HG02610 (cell line): ENCODE data around the gene TOE1.

Source experiments
- ATAC-seq: cut with Tn5 transposase; IDR thresholded peaks from one replicate; pipeline ENCODE4 v1.9.1; 2021; ENCODE audit warnings: mild to moderate bottlenecking, moderate library complexity; ENCODE audit not compliant: unreplicated experiment

Gene TOE1

DNA sequence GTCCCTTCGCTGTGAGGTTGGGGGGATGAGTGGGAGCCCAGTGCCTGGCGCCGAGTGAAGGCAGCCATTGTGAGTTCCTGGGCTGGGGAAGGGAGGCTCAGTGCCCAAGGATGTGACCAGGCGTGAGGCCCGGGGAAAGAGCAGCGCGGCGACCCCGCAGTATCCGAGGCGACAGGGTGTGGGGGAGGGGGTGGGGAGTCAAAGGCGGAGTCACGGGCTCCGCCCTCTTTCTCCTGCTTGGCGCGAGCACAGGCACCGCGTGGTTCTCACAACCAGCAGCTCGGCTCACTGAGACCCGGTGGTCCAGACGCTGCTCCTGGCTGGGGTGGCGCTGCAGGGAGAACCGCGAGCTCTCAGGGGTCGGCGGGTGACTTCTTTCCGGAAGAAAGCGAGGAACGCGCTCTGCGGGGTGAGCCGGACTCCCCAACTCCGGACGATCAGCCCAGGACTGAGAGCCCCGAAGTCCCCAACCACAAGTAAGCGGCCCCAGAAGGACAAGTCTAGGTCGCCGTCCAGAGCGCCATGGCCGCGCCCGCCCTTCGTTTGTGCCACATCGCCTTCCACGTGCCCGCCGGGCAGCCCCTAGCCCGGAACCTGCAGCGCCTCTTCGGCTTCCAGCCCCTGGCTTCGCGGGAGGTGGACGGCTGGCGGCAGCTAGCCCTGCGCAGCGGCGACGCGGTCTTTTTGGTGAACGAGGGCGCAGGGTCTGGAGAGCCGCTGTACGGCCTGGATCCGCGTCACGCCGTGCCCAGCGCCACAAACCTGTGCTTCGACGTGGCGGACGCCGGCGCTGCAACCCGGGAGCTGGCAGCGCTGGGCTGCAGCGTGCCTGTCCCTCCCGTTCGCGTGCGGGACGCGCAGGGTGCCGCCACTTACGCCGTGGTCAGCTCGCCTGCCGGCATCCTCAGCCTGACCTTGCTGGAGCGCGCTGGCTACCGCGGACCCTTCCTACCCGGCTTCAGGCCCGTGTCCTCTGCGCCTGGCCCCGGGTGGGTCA, 13.0 kb upstream of the TOE1 start, which contains the start of gene HPDL:
Gene HPDL (plus strand): TSS at position 269 of the 997 bp plus-strand sequence. CDS start 254 bp downstream, at position 523.
- ATAC-seq = no peak

DNA sequence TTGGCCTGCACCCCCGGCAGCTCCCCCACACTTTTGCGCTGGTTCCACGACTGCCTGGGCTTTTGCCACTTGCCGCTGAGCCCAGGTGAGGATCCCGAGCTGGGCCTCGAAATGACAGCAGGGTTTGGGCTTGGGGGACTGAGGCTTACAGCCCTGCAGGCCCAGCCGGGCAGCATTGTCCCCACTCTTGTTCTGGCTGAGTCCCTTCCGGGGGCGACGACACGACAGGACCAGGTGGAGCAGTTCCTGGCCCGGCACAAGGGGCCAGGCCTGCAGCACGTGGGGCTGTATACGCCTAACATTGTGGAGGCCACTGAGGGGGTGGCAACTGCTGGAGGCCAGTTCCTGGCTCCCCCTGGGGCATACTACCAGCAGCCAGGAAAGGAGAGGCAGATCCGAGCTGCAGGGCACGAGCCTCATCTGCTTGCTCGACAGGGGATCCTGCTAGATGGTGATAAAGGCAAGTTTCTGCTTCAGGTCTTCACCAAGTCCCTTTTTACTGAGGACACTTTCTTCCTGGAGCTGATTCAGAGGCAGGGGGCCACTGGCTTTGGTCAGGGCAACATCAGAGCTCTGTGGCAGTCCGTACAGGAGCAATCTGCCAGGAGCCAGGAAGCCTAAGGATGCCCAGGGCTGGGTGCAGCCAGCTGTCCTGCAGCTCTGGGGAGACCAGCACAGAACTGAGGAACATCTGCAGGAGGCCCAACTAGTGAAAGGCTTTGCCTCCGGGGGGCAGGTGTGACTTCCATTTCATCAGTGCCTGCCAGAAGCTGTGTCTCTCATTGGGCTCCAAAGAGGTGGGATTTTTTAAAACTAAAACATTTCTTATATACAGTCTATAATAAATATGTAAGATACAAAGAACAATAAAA, 12.1 kb upstream of the TOE1 start:
- no peak for ATAC-seq

DNA sequence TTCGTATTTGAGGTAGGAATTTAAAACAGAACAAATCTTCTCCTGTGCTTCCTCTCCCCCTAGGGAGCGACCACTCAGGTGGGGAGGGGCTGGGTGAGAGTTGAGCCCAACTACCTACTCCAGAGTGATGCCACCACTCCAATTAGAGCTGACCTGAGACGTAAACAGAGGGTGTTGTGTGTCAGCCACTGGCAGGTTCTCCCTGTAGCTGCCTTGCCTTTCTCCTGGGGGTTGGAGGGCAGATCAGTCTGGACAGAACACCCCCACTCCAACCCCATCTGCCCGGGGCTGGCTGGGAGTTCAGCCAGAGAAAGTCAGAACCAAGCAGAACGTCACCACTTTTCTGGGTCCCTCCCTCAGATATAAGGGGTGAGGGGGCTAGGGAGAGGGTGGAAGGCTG, 11.3 kb upstream of the TOE1 start:
- no peak for ATAC-seq

DNA sequence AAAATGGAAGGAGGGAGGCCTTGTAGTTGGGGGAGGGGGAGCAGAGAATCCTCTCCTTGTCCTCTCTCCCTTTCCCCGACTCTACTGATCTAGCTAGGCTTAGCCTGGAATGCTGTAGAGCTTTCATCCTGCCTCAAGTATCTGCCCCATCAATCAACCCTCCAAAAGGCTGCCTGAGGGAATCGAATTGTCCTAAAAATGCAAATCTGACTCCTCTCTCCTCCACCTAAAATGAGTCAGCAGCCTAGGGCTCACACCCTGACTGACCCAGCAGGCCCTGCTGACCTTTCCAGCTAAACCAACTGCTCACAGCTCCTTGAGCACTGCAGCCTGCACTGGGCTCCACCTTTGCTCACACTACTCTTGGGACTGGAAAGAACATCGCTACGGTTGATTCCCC, 10.5 kb upstream of the TOE1 start:
- ATAC-seq = no peak

DNA sequence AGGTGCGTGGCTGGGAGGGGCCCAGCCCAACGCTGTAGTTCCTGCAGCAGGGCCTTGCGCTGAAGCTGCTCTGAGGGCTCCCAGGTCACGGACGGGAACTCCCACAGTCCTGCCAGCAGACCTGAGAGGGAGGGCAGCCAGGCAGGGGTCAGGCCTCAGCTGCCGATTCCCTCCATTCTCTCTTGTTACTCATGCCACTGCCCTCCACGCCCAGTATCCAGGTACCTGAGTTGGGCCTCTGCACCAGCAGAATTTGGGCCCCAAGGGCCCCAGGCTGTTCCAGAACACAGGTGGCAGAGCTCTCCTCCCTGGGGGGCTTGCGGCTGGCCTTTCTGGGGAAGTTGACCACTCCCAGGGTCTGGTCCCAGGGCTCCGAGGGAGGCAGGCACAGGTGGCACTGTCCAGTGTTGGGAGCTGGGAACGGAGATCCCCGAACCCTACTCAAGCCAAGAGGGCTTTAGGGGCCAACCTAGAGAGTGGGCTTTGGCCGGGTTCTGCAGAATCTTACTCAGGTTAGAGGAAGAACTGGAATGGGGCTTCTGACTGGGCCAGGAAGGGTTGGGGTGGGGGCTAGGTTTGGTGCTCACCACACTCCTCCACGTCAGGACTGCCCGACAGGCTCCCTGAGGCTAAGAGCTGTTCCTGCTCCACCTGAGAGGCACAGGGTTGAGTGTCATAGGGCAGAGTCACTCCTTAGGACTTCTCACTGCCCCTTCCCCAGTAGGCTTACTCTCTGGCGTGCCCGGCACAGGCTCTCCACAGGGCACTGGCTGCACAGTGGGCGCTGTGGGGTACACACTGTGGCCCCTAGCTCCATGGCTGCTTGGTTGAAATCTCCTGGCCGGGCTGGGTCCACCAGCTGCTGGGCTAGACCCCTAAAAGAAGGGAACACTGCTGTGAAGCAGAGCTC, 8.3 kb upstream of the TOE1 start:
- ATAC-seq = no peak

DNA sequence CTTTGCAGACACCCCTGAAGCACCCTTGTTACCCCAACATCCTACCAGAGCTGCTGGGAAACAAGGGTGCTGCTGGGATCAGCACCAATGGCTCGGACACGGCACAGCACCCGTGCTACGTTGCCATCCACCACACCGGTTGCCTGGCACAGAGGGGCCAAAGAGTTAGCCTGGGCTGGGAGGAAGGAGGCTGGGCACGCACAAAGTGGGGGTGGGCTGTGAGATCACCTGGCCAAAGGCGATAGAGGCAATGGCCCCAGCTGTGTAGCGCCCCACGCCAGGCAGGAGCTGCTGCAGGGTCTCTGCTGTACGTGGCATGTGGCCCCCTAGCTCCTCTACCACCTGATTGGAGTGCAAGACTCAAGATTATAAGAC, 7.6 kb upstream of the TOE1 start:
- ATAC-seq = no peak

DNA sequence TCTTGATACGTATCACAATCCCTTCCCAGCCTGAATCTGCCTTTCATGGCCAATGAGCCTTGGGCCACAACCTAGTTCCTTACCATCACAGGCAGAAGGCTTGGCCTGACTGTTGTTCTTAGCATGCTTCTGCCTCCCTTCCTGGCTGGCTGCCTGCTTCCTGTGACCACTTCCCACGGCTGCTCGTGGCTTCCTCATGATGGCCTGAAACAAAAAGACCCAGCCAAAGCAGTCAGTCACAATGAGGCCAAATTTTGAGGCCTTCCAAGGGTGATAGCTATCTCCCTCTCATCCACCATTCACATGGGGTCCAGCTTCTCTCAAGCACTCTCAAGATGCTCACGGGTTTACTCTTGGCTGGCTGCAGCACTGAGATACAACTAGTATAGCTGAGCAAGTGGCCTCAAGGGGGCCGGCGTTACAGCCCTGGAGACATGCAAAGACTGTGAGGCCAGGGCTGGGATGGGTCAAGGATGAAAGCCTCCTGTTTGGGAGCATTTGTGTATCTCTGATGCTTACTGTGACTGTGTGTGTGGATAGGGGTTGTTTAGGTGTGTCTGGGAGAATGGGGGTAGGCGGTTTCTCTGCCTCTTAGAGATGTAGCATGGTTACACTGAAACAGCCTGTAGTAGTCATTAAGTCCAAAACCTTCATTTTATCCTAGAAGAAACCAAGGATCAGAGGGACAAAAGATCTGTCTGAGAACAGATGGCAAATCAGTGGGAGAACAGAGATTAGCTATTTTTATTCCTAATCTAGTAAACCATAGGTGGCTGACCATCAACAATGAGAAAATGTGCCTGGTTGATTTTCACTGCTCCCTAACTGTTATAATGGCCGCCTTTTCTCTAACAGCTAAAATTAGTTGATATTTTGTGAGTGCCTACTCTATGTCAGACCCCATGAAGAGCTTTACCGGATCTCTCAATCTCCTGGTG, 5.4 kb upstream of the TOE1 start:
- ATAC-seq = no peak

DNA sequence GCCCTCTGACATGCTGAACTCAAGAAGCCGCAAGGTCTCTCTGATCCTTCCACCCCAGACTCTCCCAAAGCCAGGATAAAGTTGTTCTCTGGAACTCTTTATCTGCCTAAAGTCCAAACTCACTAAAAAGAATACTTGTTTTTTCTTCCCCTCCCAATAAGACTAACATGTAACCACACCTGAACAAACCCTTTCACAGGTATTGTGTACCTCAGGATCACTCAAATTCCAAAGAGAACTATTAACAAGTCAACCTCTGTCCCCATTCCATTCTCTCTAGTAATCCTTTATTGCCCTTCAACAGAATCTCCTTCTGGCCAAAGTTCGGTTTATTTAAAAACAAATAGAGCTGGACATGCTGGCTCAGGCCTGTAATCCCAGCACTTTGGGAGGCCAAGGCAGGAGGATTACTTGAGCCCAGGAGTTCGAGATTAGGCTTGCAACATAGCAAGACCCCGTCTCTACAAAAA, 4.1 kb upstream of the TOE1 start:
- no peak for ATAC-seq

DNA sequence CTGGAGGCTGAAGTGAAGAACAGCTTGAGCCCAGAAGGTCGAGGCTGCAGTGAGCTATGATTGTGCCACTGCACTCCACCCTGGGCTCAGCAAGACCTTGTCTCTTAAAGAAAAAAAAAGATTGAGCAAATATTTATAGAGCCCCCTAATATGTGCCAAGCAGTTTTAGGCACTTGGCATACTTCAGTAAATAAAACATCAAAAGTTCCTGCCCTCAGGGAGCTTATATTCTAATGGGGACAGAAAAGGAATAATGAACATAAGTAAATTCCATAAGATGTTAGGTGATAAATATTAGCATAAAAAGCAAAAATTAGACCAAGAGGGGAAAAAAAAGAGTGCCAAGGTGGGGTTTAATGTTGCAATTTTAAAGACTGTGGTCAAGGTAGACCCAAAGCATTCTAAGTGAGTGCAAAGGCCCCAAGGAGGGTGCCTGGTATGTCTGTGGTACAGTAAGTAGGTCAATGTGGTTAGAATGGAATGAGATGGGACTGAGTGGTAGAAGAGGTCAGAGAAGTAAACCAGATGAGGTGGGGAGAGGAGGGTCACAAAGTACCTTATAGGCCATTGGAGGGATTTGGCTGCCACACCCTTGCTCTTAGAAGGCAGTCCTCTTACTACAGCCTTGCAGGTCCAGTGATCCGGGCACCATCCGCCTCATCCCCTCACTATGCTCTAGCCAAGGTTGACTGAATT, 2.2 kb upstream of the TOE1 start:
- ATAC-seq = no peak

DNA sequence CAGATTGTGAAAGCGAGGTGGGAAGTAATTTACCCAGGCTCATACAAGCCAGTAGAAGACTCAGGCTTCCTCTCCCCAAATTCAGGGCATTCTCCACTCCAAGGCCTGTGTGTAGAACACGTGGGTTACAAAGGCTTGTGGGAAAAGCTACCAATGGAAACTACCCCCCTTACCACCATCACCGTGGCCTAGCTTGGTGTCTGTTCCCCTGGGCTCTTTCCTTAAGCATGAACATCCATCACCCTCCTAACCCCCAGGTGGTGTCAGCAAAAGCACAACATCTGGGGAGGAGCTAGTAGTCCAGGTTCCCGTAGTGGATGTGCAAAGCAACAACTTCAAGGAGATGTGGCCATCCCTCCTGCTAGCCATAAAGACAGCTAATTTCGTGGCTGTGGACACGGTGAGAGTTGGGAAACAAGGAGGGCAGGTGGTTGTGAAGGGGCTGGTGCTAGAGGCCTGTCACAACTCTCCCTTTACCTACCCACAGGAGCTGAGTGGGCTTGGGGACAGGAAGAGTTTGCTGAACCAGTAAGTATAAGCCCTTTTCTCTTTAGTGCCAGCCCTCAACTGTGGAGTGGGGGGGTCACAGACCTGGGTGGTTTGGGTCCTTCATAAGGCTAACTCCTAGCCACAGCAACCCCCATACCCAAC, 971 bp downstream of the TOE1 start:
- no peak for ATAC-seq

DNA sequence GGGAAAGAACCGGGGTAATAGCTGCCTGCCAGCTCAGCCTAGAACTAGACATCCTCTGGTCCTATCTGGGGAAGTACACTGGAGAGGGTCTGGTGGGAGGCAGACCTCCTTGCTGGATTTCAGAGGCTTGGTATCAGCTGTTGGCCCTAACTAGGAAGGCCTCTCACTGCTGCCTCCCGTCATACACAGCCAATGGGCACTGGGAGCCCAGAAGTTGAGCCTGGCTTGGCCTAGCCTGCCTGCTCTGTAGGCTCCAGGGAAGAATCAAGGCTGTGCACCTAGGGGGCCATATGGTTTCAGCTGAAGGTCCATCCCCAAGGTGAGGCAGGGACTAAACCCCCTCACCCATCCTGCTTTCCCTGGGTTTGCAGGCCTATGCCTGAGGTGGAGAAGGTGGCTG, 4.5 kb downstream of the TOE1 start:
- ATAC-seq = no peak

DNA sequence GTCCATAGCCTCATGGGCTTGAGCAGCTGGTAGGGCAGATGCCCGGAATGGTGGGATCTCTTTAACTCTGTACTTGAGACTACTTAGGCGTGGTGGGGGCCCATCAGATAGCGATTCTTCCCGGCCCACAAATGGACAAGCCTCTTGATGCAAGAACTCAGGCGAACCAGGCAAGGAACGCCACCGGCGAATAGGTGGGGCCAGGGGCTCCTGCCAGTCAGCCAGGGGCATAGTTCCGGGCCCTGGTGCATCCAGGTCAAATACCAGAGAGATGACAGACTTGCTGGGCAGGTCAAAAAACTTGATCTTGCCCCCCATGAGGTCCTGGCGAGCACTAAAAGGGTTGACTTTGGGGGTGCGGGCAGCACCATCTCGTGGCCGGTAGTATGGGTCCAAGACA, 5.0 kb downstream of the TOE1 start:
- ATAC-seq = no peak

DNA sequence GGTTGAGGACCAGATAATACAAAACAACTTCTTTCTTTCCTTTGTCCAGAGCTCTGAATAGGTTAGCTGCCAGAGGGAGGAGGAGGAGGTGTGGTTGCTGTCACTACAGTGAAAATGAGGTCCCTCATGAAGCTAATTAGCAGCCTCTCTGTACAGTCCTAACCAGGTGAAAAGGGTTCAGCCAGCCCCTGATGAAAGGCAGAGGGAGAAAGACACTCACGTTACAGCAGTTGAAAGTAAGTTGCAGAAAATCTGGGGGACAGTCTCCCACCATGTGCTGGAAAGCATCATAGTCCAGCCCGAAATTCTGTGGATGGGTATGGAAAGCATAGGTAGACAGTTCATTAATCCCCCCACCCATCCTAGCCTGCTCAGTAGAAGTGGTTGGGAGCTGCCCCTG, 6.5 kb downstream of the TOE1 start:
- no peak for ATAC-seq

DNA sequence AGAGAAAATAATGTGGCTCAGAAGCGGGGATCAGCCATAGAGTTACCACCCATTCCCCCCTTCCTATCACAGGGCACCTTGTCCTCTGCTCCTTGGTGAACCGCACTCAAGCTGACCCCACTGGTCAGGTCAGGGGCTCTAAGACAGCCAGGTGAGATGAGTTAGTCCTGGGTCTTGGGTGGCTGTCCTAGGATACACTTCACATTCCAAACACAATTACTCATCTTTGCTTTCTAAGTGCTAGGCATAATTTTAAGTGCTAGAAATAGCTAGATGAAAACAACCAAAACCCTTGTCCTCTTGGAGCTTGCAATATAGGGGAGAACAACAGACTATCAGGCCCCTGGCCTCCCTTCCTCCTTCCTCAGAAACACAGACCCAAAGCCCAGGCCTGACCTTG, 8.1 kb downstream of the TOE1 start:
- ATAC-seq = no peak

DNA sequence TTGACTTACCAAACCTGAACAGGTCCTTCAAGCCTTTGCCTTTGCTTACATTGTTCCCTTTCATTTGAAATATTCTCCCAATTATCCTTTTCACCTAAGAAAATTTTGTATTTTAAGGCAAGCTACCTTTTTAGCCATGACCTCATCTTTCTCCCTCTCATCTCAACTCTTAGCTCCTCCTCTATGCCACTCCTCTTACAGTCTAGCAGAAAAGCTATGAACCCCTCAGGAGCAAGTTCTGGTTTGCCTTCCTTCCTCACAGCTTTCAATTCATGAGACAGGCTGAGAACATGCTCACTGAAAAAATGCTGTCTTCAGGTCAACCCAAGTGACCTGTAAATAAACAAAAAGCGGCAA, 8.6 kb downstream of the TOE1 start:
- ATAC-seq = no peak

DNA sequence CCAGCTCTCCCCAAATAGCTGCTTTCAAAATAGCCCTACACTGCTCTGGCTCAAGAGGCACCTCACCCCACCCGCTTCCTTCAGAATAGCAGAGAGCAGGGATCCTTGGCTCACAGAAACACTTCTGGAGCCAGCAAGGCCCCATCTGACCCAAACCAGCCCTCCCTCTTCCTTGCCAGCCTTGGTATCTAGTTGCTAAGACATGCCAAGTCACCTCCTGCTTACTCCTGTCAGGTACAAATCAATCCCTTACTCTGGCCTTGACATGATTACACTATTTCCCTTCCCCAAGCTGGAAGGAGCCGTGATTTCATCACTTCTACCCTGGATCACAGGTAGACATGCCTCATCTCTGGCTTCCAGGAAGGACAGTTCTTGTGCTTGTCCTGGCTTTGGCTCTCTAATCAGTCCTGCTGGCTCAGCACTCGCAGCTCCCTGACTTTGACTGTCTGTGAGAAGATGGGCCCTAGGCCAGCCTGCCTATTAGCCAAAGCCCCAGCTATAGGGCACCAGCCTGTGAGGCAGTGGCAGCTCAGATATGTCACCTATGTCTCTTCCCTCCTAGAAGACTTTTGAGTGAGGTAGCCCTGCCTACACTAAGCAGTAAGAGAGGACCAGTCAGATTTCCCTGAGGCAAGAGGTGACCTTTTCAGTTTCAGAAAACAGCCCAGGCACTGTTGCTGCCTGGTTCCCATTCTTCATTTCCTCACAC, 9.2 kb downstream of the TOE1 start:
- no peak for ATAC-seq

DNA sequence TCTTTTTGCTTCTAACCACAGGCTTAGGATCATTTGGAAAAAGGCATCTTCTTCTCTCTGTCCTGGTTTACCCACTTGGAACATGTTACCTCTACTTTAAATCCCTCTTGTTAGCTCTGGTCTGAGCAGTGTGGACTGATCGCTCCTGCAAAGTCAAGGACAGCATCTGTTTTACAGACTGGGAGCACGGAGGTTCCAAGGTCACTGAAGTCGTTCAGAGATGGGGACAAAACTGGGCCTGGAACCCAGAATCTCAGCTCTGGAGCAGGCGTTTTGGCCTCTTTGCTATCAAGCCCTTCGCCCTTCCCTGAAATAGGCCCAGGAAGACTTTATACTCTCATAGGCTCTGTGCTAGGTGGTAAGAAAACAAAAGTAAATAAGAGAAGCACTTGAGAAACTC, 11.5 kb downstream of the TOE1 start:
- no peak for ATAC-seq

DNA sequence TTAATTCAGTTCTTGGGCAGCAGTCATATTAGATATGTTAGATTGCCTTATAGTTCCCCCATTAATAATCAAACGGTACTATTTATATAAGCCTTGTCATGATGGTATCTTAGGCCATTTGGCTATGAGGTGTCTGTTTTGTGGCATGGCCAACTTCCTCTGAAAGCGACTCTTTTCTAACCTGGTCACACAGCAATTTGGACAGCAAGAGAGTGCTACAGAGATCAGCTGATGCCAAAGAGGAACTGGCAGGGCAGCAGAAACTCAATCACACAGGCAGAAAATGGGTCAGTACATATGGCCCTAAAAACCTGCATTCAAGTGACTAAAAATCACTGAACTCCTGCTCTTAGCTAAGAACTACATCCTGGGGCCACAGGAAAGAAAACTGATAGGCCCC, 13.7 kb downstream of the TOE1 start:
- ATAC-seq = no peak
